ENCODE measurements around the gene RBM18. TPM values are rescaled to one million over a fixed set of nuclear protein-coding genes. Genes with fewer than 3 reads are reported as not detected.

Gene RBM18
- total RNA-seq, 4 donors from 2014 or later, result 4.6 to 31.8 (median 18.7) TPM

GRCh38 chr9:122251351-122251750 lies 13.3 kb downstream of the RBM18 start:
- Histone ChIP-seq H3K36me3 (no peaks in the 10 kb centered on the region), H3K9me3 (no peaks in the 10 kb centered on the region), H3K27me3 (no peaks in the 10 kb centered on the region), H3K4me3 (no peak overlapping the region), H3K27ac (no peak overlapping the region), H3K4me1 (no peaks in the 10 kb centered on the region)
- intact Hi-C loops (cut with DNase I; ENCODE audit: low total_unique reads), result no loop called here
- DNase-seq, result no peak
- TF ChIP-seq POLR2A (IDR thresholded peaks at IDR 0.05), result no peak
- TF ChIP-seq, protein P1, sequence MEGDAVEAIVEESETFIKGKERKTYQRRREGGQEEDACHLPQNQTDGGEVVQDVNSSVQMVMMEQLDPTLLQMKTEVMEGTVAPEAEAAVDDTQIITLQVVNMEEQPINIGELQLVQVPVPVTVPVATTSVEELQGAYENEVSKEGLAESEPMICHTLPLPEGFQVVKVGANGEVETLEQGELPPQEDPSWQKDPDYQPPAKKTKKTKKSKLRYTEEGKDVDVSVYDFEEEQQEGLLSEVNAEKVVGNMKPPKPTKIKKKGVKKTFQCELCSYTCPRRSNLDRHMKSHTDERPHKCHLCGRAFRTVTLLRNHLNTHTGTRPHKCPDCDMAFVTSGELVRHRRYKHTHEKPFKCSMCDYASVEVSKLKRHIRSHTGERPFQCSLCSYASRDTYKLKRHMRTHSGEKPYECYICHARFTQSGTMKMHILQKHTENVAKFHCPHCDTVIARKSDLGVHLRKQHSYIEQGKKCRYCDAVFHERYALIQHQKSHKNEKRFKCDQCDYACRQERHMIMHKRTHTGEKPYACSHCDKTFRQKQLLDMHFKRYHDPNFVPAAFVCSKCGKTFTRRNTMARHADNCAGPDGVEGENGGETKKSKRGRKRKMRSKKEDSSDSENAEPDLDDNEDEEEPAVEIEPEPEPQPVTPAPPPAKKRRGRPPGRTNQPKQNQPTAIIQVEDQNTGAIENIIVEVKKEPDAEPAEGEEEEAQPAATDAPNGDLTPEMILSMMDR (IDR thresholded peaks at IDR 0.05), result no peak

- Histone ChIP-seq H3K36me3 (no peaks in the 10 kb centered on the region), H3K27me3 (no peaks in the 10 kb centered on the region), H3K27ac (no peak overlapping the region), H3K9me3 (no peaks in the 10 kb centered on the region), H3K4me1 (no peaks in the 10 kb centered on the region), H3K4me3 (no peak overlapping the region)
- intact Hi-C loops (cut with DNase I; ENCODE audit: low total_unique reads), result no loop called here
- peak in 1 of 2 donors; percentile 31 for DNase-seq
- no peak for TF ChIP-seq POLR2A (IDR thresholded peaks at IDR 0.05)
- TF ChIP-seq, protein P1 (IDR thresholded peaks at IDR 0.05), result no peak
Observed at GRCh38 chr9:122248448-122248865, 16.2 kb downstream of the RBM18 start.

- H3K27ac ChIP-seq, result no peak overlapping the region
- TF ChIP-seq, protein P1 (IDR thresholded peaks at IDR 0.05), result no peak
- TF ChIP-seq POLR2A (IDR thresholded peaks at IDR 0.05), result no peak
- H3K36me3 ChIP-seq, result no peaks in the 10 kb centered on the region
- H3K4me3 ChIP-seq, result no peak overlapping the region
- H3K4me1 ChIP-seq, result no peaks in the 10 kb centered on the region
- no peaks in the 10 kb centered on the region for H3K27me3 ChIP-seq
- intact Hi-C loops (cut with DNase I; ENCODE audit: low total_unique reads), result no loop called here
- no peak for DNase-seq
- H3K9me3 ChIP-seq, result no peaks in the 10 kb centered on the region
Observed at GRCh38 chr9:122246666-122247065, 18.0 kb downstream of the RBM18 start.

DNA sequence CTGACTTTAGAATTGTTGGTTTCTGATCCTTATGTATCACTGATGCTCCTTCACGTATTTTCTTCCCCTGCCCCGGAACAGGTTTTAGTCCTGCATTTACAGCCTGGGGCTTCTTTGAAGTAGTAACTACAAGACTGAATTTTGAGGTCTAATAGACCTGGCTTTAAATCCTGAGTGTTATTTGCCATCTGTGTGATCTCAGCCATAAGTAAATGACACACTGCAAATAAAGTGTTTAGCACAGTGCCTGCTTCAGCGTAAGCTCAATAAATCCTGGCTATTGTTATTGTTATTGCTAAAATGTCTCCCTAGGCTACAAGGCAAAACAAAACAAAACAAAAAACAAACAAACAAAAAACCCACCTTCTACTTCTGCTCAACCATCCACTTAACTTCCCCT lies 20.3 kb downstream of the RBM18 start:
- Histone ChIP-seq H3K36me3 (no peaks in the 10 kb centered on the region), H3K27ac (no peak overlapping the region), H3K9me3 (no peaks in the 10 kb centered on the region), H3K4me3 (no peak overlapping the region), H3K4me1 (no peaks in the 10 kb centered on the region), H3K27me3 (no peaks in the 10 kb centered on the region)
- no peak for DNase-seq
- TF ChIP-seq, protein P1 (IDR thresholded peaks at IDR 0.05), result no peak
- TF ChIP-seq POLR2A (IDR thresholded peaks at IDR 0.05), result no peak
- intact Hi-C loops (cut with DNase I; ENCODE audit: low total_unique reads), result no loop called here

DNA sequence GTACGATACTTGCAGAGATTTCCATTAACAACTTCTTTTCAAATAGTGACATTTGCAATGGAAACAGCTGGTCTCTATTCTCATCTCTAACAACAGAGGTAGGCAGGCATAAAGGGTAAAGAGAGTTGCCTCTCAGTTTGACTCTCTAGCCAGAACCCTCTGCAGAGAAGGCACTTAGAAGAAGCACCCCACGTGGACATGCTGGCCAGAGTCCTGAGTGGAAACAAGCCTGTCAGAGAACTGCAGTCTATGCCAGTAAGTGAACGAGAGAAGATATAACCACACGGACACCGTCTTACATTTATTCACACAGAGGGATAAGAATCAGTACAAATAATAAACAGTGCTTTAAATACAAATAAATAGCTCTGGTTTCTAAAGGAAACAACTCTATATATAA lies 24.9 kb downstream of the RBM18 start:
- no peak for DNase-seq

More for the DNA sequence above, 24.9 kb downstream of the RBM18 start:
- intact Hi-C loops (cut with DNase I; ENCODE audit: low total_unique reads), result no loop called here
- Histone ChIP-seq H3K4me1 (no peaks in the 10 kb centered on the region), H3K36me3 (no peaks in the 10 kb centered on the region), H3K27me3 (no peaks in the 10 kb centered on the region), H3K4me3 (no peak overlapping the region), H3K9me3 (no peaks in the 10 kb centered on the region), H3K27ac (no peak overlapping the region)
- TF ChIP-seq, protein P1 (IDR thresholded peaks at IDR 0.05), result no peak
- no peak for TF ChIP-seq POLR2A (IDR thresholded peaks at IDR 0.05)

Data from uterus (tissue), 4 donors.